Measurements from ENCODE around the gene THAP5. TPM values are rescaled to one million over a fixed set of nuclear protein-coding genes. Genes with fewer than 3 reads are reported as not detected.
A peak's percentile ranks its signal among the peaks of the same experiment; 100 is the strongest.
"Not testable (repeated sequence)": the region's sequence is repeated elsewhere in the genome, so short reads cannot be mapped to it uniquely, and the experiment has no call there.

THAP5 gene
- total RNA-seq, 1 experiment from 2014 or later: 52.1 TPM

GRCh38 chr7:108570146-108570755 is 745 bp upstream of the THAP5 start:
- peaks cover 4% of the 10 kb centered on the region; the same call in 1 of the 2 replicates for H3K4me1 ChIP-seq
- peak overlapping the region; percentile 94 for H3K27ac ChIP-seq
- no peaks in the 10 kb centered on the region for H3K27me3 ChIP-seq
- peaks cover 32% of the 10 kb centered on the region for H3K36me3 ChIP-seq
- DNase-seq: peak; percentile 37 to 58
- H3K9me3 ChIP-seq (replicated peaks): no peaks in the 10 kb centered on the region
- peak overlapping the region; percentile 74 for H3K4me3 ChIP-seq

GRCh38 chr7:108568801-108569380 is 615 bp downstream of the THAP5 start:
- H3K4me1 ChIP-seq: peaks cover 4% of the 10 kb centered on the region; the same call in 1 of the 2 replicates
- no peak for DNase-seq
- peak overlapping the region; percentile 74 for H3K4me3 ChIP-seq
- H3K36me3 ChIP-seq: peaks cover 35% of the 10 kb centered on the region
- H3K9me3 ChIP-seq (replicated peaks): no peaks in the 10 kb centered on the region
- H3K27me3 ChIP-seq: no peaks in the 10 kb centered on the region
- peak overlapping the region; percentile 94 for H3K27ac ChIP-seq

GRCh38 chr7:108565987-108566386 is 3.5 kb downstream of the THAP5 start:
- no peak overlapping the region for H3K27ac ChIP-seq
- H3K9me3 ChIP-seq (replicated peaks): no peaks in the 10 kb centered on the region
- no peaks in the 10 kb centered on the region for H3K27me3 ChIP-seq
- no peak overlapping the region for H3K4me3 ChIP-seq
- no peak for DNase-seq
- H3K36me3 ChIP-seq: peaks cover 20% of the 10 kb centered on the region
- H3K4me1 ChIP-seq: peaks cover 4% of the 10 kb centered on the region; the same call in 1 of the 2 replicates

- Histone ChIP-seq H3K27me3 (no peaks in the 10 kb centered on the region), H3K9me3 (replicated peaks) (peaks cover 12% of the 10 kb centered on the region), H3K36me3 (peaks cover 18% of the 10 kb centered on the region), H3K4me3 (no peak overlapping the region), H3K4me1 (no peaks in the 10 kb centered on the region), H3K27ac (no peak overlapping the region)
- no peak for DNase-seq
Observed at GRCh38 chr7:108561047-108561619, 8.4 kb downstream of the THAP5 start.

- Histone ChIP-seq H3K27me3 (no peaks in the 10 kb centered on the region), H3K27ac (no peak overlapping the region), H3K36me3 (peaks cover 5% of the 10 kb centered on the region), H3K4me3 (no peak overlapping the region), H3K9me3 (replicated peaks) (peaks cover 13% of the 10 kb centered on the region), H3K4me1 (no peaks in the 10 kb centered on the region)
- no peak for DNase-seq
Observed at GRCh38 chr7:108559253-108559652, 10.3 kb downstream of the THAP5 start.

GRCh38 chr7:108557617-108558016 is 11.9 kb downstream of the THAP5 start:
- Histone ChIP-seq H3K36me3 (0 out of 2 replicates have a peak, but pooled peaks cover 3% of the 10 kb centered on the region), H3K9me3 (replicated peaks) (peaks cover 13% of the 10 kb centered on the region), H3K27ac (no peak overlapping the region), H3K27me3 (no peaks in the 10 kb centered on the region), H3K4me1 (no peaks in the 10 kb centered on the region), H3K4me3 (no peak overlapping the region)
- DNase-seq: no peak

- no peaks in the 10 kb centered on the region for H3K27me3 ChIP-seq
- peaks cover 13% of the 10 kb centered on the region for H3K9me3 ChIP-seq (replicated peaks)
- H3K4me3 ChIP-seq: no peak overlapping the region
- H3K4me1 ChIP-seq: no peaks in the 10 kb centered on the region
- no peak overlapping the region for H3K27ac ChIP-seq
- H3K36me3 ChIP-seq: 0 out of 2 replicates have a peak, but pooled peaks cover 3% of the 10 kb centered on the region
- no peak for DNase-seq
Observed at GRCh38 chr7:108557191-108557590, 12.3 kb downstream of the THAP5 start.

GRCh38 chr7:108556665-108557064 is 12.8 kb downstream of the THAP5 start:
- not testable (repeated sequence) for H3K4me3 ChIP-seq, H3K4me1 ChIP-seq, H3K36me3 ChIP-seq, H3K27me3 ChIP-seq, H3K27ac ChIP-seq, DNase-seq
- peaks cover 13% of the 10 kb centered on the region for H3K9me3 ChIP-seq (replicated peaks)

- H3K27ac ChIP-seq; H3K4me1 ChIP-seq; H3K36me3 ChIP-seq; H3K27me3 ChIP-seq; DNase-seq; H3K9me3 ChIP-seq (replicated peaks); H3K4me3 ChIP-seq: not testable (repeated sequence)
Observed at GRCh38 chr7:108548141-108548896, 21.2 kb downstream of the THAP5 start.

GRCh38 chr7:108541478-108541877 is 28.0 kb downstream of the THAP5 start:
- Histone ChIP-seq H3K27ac (no peak overlapping the region), H3K4me1 (no peaks in the 10 kb centered on the region)

GRCh38 chr7:108538685-108539084 is 30.8 kb downstream of the THAP5 start:
- DNase-seq; H3K9me3 ChIP-seq (replicated peaks); H3K27me3 ChIP-seq; H3K27ac ChIP-seq; H3K4me3 ChIP-seq; H3K4me1 ChIP-seq; H3K36me3 ChIP-seq: not testable (repeated sequence)

More at GRCh38 chr7:108541478-108541877, 28.0 kb downstream of the THAP5 start:
- no peaks in the 10 kb centered on the region for H3K27me3 ChIP-seq
- H3K36me3 ChIP-seq: no peaks in the 10 kb centered on the region
- no peaks in the 10 kb centered on the region for H3K9me3 ChIP-seq (replicated peaks)
- H3K4me3 ChIP-seq: no peak overlapping the region
- no peak for DNase-seq

- not testable (repeated sequence) for H3K9me3 ChIP-seq (replicated peaks); H3K27me3 ChIP-seq; H3K27ac ChIP-seq; H3K36me3 ChIP-seq; H3K4me3 ChIP-seq; H3K4me1 ChIP-seq
- DNase-seq: peak; percentile 14 to 31
Observed at GRCh38 chr7:108538236-108538635, 31.3 kb downstream of the THAP5 start.

GRCh38 chr7:108537229-108537628 is 32.3 kb downstream of the THAP5 start:
- Histone ChIP-seq H3K4me3 (no peak overlapping the region), H3K27ac (no peak overlapping the region), H3K9me3 (replicated peaks) (no peaks in the 10 kb centered on the region), H3K4me1 (no peaks in the 10 kb centered on the region), H3K36me3 (no peaks in the 10 kb centered on the region), H3K27me3 (no peaks in the 10 kb centered on the region)
- DNase-seq: no peak

- no peak overlapping the region for H3K27ac ChIP-seq
- no peaks in the 10 kb centered on the region for H3K4me1 ChIP-seq
- H3K36me3 ChIP-seq: no peaks in the 10 kb centered on the region
- no peak overlapping the region for H3K4me3 ChIP-seq
- no peak for DNase-seq
- H3K27me3 ChIP-seq: no peaks in the 10 kb centered on the region
- H3K9me3 ChIP-seq (replicated peaks): no peaks in the 10 kb centered on the region
Observed at GRCh38 chr7:108535744-108536143, 33.8 kb downstream of the THAP5 start.

- no peak for DNase-seq
- Histone ChIP-seq H3K4me3 (no peak overlapping the region), H3K9me3 (replicated peaks) (no peaks in the 10 kb centered on the region)
Observed at GRCh38 chr7:108535257-108535656, 34.2 kb downstream of the THAP5 start.

More at GRCh38 chr7:108535257-108535656, 34.2 kb downstream of the THAP5 start:
- no peaks in the 10 kb centered on the region for H3K36me3 ChIP-seq
- no peaks in the 10 kb centered on the region for H3K27me3 ChIP-seq
- no peak overlapping the region for H3K27ac ChIP-seq
- H3K4me1 ChIP-seq: no peaks in the 10 kb centered on the region
